C4-2B (cell line): ENCODE measurements around the gene ST7.

ENCODE experiments used
- H3K27ac ChIP-seq: fragments of 450-650 bp; 2 replicates; pipeline ENCODE4 v1.5.1; 2017
- CTCF ChIP-seq: fragments of 450-650 bp; conservative IDR thresholded peaks from 2 replicates; pipeline ENCODE4 v1.5.1; 2017; ENCODE audit warnings: mild to moderate bottlenecking
- ZFX ChIP-seq: fragments of 450-650 bp; IDR thresholded peaks from 2 replicates; pipeline ENCODE4 v1.6.1; 2017

ST7 gene

GRCh38 chr7:117110480-117111315 is 157.4 kb downstream of the ST7 start:
- no peak for TF ChIP-seq CTCF
- TF ChIP-seq ZFX = no peak
- H3K27ac ChIP-seq = no peak overlapping the region

GRCh38 chr7:117111535-117111934 is 158.2 kb downstream of the ST7 start:
- H3K27ac ChIP-seq = no peak overlapping the region
- TF ChIP-seq ZFX = no peak
- no peak for TF ChIP-seq CTCF

GRCh38 chr7:117112640-117113039 is 159.3 kb downstream of the ST7 start:
- TF ChIP-seq ZFX (no peak), CTCF (no peak)

GRCh38 chr7:117113871-117114270 is 160.6 kb downstream of the ST7 start:
- H3K27ac ChIP-seq = no peak overlapping the region
- TF ChIP-seq ZFX = no peak
- no peak for TF ChIP-seq CTCF

More at GRCh38 chr7:117112640-117113039, 159.3 kb downstream of the ST7 start:
- no peak overlapping the region for H3K27ac ChIP-seq

GRCh38 chr7:117114272-117114671 is 161.0 kb downstream of the ST7 start:
- no peak for TF ChIP-seq CTCF
- TF ChIP-seq ZFX = no peak
- no peak overlapping the region for H3K27ac ChIP-seq

- TF ChIP-seq ZFX = no peak
- TF ChIP-seq CTCF = no peak
- no peak overlapping the region for H3K27ac ChIP-seq
Observed at GRCh38 chr7:117116211-117116610, 162.9 kb downstream of the ST7 start.

- TF ChIP-seq ZFX (no peak), CTCF (no peak)
- H3K27ac ChIP-seq = no peak overlapping the region
Observed at GRCh38 chr7:117117172-117117571, 163.9 kb downstream of the ST7 start.
